Epidermal melanocyte (primary cell): ENCODE results near the gene SIGLEC9.
"Not testable (repeated sequence)": the region's sequence is repeated elsewhere in the genome, so short reads cannot be mapped to it uniquely, and the experiment has no call there.

ENCODE experiments used
- DNase-seq: peaks from one replicate; pipeline ENCODE4 v3.0.0; 2011; ENCODE audit warnings: low spot score; ENCODE audit not compliant: insufficient read length

Gene SIGLEC9

DNA sequence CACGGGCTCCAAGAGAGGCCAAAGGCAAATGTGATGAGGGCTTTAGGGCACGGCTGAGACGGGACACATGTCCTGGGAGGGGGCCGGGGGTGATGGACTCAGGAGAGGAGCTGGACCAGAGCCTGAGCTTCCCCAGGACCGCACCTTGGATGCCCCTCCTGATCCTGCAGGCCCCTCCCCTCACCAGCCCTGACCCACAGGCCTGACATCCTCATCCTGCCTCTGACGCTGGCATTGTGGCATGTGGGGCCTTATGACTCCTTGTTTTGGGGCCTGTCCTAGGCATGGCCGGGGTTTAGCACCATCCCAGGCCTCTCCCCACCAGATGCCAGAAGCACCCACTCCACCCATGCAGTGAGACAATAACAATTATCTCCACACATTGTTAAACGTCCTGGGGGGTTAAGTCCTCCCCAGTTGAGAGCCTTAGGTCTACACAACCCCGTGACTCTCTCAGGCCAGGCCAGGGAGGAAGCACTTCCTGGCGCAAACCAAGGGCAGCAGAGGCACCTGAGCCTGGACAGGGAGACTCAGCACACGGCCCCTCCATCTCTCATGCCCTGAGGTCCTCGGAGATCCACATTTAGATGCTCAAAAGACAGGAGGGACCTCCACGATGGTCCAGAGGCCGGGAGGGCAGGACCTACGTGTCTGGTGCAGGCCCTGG is 18.2 kb downstream of the SIGLEC9 start:
- DNase-seq, result not testable (repeated sequence)

GRCh38 chr19:51143486-51143885 is 18.8 kb downstream of the SIGLEC9 start:
- no peak for DNase-seq

DNA sequence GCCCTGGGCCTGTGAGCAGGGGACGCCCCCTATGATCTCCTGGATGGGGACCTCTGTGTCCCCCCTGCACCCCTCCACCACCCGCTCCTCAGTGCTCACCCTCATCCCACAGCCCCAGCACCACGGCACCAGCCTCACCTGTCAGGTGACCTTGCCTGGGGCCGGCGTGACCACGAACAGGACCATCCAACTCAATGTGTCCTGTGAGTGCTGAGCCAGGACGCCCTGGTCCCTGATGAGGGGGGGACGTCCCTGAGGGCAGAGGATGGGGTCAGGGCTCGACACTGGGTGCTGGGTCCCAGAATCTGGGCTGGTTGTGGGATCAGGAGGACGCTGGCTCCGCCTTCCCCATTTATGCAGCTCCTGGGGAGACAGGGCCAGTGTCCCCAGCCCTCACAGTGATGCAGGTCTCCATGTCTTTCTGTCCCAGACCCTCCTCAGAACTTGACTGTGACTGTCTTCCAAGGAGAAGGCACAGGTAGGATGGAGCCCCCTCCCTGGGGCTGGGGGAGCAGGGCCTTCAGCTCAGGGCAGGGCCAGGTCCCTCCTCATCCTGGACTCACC is 19.9 kb downstream of the SIGLEC9 start:
- DNase-seq, result no peak

GRCh38 chr19:51145916-51146493 is 21.3 kb downstream of the SIGLEC9 start:
- no peak for DNase-seq

GRCh38 chr19:51146751-51147150 is 22.0 kb downstream of the SIGLEC9 start:
- no peak for DNase-seq

- no peak for DNase-seq
These were observed 23.0 kb downstream of the SIGLEC9 start for GRCh38 chr19:51147663-51148062.

- DNase-seq, result no peak
These were observed 23.9 kb downstream of the SIGLEC9 start for GRCh38 chr19:51148580-51148979.

- no peak for DNase-seq
These were observed 25.9 kb downstream of the SIGLEC9 start for GRCh38 chr19:51150627-51151026.

DNA sequence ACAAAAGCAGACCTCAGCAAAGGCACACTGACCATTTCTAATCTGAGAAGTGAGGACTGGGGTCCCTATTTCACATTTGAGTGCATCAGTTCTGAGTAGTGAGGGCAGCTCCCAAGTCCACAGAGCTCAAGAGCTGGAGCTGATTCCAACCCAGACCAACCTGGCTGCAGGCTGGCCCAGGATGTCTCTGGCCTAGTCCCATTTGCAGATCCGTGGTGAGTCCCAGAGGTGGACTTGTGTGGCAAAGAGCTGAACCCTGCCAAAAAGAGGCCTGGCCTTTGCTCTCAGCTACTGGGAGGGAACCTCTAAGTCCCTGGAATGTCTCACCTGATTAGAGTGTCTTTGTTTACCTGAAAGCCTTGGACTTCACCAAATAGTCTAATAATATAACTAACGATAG is 32.0 kb downstream of the SIGLEC9 start:
- DNase-seq, result no peak

GRCh38 chr19:51157265-51157664 is 32.6 kb downstream of the SIGLEC9 start:
- no peak for DNase-seq

- DNase-seq, result no peak
These were observed 33.9 kb downstream of the SIGLEC9 start for GRCh38 chr19:51158474-51159129.

DNA sequence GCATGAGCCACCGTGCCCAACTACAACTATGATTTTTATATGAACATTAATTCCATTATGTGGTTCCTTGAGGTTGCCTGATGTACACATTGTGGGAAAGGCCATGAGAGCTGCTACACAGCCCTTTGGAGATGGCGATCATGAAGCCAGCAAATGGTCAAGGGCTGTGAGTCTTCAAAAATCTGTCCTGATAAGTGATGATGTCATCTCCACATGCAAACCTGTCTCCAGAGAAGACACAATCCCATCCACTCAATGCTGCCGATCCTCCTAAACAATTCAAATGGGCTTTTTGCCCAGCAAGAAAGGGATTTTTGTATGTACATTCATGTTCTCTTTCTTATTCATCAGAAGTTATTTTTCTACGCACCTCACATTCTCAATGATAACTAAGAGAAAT is 35.0 kb downstream of the SIGLEC9 start:
- no peak for DNase-seq

GRCh38 chr19:51161266-51161665 is 36.6 kb downstream of the SIGLEC9 start:
- DNase-seq, result no peak

GRCh38 chr19:51161867-51162496 is 37.3 kb downstream of the SIGLEC9 start:
- no peak for DNase-seq

DNA sequence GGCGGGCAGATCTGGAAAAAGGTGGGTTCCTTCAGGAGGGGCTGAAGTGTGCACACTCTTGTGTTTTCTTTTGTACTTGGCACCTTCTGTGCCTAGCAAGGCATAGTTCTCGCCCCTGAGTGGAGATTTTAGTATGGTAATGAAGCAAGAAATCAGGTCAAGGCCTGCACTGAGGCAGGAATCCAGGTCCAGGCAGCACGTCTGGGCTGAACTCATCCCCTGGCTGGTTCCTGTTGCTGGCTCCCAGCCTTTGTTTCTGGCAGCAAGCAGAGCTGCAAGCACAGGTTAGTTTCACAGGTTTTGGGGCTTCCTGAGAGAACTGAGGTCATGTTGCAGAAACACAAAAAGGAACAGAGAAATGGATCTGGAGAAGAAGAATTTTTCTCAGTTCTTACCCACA is 38.6 kb downstream of the SIGLEC9 start:
- DNase-seq, result no peak

GRCh38 chr19:51164215-51164614 is 39.5 kb downstream of the SIGLEC9 start:
- no peak for DNase-seq

DNA sequence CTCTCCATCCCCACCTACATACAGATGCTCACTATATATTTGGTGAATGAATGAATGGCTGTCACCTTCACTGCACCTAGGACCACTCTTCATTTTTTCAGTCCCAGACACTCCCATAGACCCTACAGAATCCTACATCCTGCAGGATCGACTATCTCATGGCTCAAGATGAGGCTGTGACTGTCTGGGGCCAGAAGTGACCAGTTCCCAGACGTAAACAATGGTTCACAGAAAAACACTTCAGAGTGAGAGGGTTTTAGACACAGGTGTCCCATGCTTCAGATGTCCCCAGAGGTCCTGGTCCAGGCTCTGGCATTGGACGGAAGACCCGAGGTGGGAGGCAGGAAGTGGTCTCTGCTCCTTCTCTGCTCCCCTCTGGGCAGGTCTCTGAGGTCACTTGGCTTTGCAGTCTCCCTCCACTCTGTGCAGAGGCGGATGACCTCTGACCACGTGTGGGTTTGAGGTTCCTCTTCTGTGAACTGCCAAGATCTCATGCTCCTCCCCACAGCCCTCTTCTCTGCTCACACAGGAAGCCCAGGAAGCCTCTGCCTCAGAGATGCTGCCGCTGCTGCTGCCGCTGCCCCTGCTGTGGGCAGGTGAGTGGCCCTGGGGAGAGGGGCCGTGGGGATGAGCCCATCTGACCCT is 42.3 kb downstream of the SIGLEC9 start:
- no peak for DNase-seq

DNA sequence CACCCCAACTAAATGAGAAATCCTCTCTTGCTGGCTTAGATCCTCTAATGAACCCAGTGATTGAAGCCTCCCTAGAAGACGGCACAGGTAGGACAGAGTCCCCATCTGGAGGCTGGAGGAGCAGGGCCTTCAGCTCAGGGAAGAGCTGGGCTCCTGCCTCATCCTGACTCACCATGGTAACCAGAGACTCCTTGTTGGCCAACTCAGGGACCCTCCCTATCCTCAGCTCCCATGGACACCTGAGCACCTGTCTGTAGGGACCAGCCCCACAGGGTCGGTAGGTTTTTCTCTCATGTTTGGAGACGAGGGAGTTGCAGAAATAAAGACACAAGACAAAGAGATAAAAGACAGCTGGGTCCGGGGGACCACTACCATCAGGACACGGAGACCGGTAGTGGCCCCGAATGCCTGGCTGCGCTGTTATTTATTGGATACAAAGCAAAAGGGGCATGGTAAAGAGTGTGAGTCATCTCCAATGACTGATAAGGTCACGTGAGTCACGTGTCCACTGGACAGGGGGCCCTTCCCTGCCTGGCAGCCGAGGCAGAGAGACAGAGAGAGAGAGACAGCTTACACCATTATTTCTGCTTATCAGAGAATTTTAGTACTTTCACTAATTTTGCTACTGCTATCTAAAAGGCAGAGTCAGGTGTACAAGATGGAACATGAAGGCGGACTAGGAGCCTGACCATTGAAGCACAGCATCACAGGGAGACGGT is 44.0 kb downstream of the SIGLEC9 start:
- DNase-seq, result no peak

GRCh38 chr19:51169283-51169918 is 44.7 kb downstream of the SIGLEC9 start:
- DNase-seq, result not testable (repeated sequence)

DNA sequence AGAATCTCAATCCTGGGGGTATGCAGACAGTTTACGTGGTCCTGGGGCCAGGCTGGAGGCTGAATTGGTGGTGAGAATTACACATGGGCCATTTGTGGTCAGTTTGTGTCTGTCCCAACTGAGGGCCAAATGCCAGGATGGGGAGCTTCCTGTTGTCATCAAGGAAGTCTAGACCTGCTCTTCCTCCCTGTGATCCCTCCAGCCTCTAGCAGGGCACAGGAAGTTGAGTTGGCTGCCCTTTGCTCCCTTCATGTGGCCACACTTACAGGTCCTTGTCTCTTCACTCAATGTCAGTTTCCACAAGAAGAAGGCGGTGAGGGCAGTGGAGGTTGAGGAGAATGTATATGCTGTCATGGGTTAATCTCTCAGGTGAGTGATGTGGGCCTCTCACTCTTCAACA is 47.5 kb downstream of the SIGLEC9 start:
- DNase-seq, result no peak
